GM12891 (cell line): ENCODE data around the gene ACAD10.

Experiments used
- PAX5 ChIP-seq: IDR thresholded peaks from 2 replicates; pipeline ENCODE4 v1.6.1; 2011; ENCODE audit warnings: low read length, moderate library complexity, mild to moderate bottlenecking; ENCODE audit not compliant: insufficient read depth, severe bottlenecking
- POLR2A ChIP-seq: IDR thresholded peaks from 2 replicates; pipeline ENCODE4 v1.6.1; 2011; ENCODE audit warnings: low read depth, low read length, control low read depth
- POLR2AphosphoS5 ChIP-seq: IDR thresholded peaks from 2 replicates; pipeline ENCODE4 v1.6.1; 2011; ENCODE audit warnings: low read depth, low read length, control low read depth
- TAF1 ChIP-seq: IDR thresholded peaks from 2 replicates; pipeline ENCODE4 v1.6.1; 2011; ENCODE audit warnings: low read depth, low read length, control low read depth

DNA sequence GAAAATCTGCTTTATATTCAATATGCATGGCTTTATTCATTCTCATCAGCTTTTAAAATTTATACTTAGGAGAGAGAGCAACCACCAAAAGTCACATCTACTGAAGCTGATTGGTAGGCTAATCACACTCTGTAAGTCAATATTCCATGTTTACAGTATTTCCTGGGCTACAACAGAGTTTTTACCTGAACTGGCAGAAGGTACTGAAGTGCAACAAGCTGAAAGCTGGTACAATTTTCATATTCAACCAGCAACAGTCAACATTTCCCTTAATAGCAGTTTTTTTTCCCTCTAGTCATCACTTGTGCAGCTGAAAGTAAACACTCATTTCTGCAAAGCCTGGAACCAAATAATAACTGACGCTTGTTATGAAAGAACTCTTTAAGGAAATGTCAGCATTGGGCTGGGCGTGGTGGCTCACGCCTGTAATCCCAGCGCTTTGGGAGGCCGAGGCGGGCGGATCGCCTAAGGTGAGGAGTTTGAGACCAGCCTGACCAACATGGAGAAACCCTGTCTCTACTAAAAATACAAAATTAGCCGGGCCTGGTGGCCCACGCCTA, 13.0 kb upstream of the ACAD10 start:
- TF ChIP-seq POLR2AphosphoS5 (no peak), TAF1 (no peak), POLR2A (no peak), PAX5 (no peak)
